Measurements from ENCODE around the gene BSG.

BSG gene

GRCh38 chr19:540867-541637 is 31.3 kb upstream of the BSG start:
- no peak for DNase-seq (ENCODE audit: low read depth)

- no peak for DNase-seq (ENCODE audit: low read depth)
Observed at GRCh38 chr19:541699-542098, 30.7 kb upstream of the BSG start.

- no peak for DNase-seq (ENCODE audit: low read depth)
Observed at GRCh38 chr19:542173-542866, 30.1 kb upstream of the BSG start.

- DNase-seq (ENCODE audit: low read depth) = no peak
Observed at GRCh38 chr19:543910-544608, 28.3 kb upstream of the BSG start, which contains the start of gene GZMM. GZMM (plus strand) TSS chr19:544053; CDS start chr19:544072, 19 bp downstream.

- no peak for DNase-seq (ENCODE audit: low read depth)
Observed at GRCh38 chr19:547117-547516, 25.3 kb upstream of the BSG start.

GRCh38 chr19:547836-548720 is 24.3 kb upstream of the BSG start:
- DNase-seq (ENCODE audit: low read depth) = no peak

- DNase-seq (ENCODE audit: low read depth) = no peak
Observed at GRCh38 chr19:548886-549830, 23.2 kb upstream of the BSG start.

GRCh38 chr19:554817-555216 is 17.6 kb upstream of the BSG start:
- DNase-seq (ENCODE audit: low read depth) = no peak

GRCh38 chr19:555474-555808 is 17.0 kb upstream of the BSG start:
- DNase-seq (ENCODE audit: low read depth) = no peak

GRCh38 chr19:556611-557382 is 15.6 kb upstream of the BSG start:
- DNase-seq (ENCODE audit: low read depth) = no peak

GRCh38 chr19:558770-559439 is 13.5 kb upstream of the BSG start:
- peak; percentile 23 for DNase-seq (ENCODE audit: low read depth)

- DNase-seq (ENCODE audit: low read depth) = no peak
Observed at GRCh38 chr19:560121-560520, 12.3 kb upstream of the BSG start.

- DNase-seq (ENCODE audit: low read depth) = peak; percentile 72
Observed at GRCh38 chr19:566403-566802, 6.0 kb upstream of the BSG start.

- no peak for DNase-seq (ENCODE audit: low read depth)
Observed at GRCh38 chr19:566844-567243, 5.6 kb upstream of the BSG start.

GRCh38 chr19:567296-567900 is 5.0 kb upstream of the BSG start:
- DNase-seq (ENCODE audit: low read depth) = no peak

GRCh38 chr19:570251-570686 is 2.1 kb upstream of the BSG start:
- no peak for DNase-seq (ENCODE audit: low read depth)

GRCh38 chr19:570937-571565 is 1.3 kb upstream of the BSG start:
- no peak for DNase-seq (ENCODE audit: low read depth)

- peak; percentile 47 for DNase-seq (ENCODE audit: low read depth)
Observed at GRCh38 chr19:571566-571974, 826 bp upstream of the BSG start.

Data from EH (cell line).